ENCODE measurements around the gene DUS1L.

Gene DUS1L

DNA sequence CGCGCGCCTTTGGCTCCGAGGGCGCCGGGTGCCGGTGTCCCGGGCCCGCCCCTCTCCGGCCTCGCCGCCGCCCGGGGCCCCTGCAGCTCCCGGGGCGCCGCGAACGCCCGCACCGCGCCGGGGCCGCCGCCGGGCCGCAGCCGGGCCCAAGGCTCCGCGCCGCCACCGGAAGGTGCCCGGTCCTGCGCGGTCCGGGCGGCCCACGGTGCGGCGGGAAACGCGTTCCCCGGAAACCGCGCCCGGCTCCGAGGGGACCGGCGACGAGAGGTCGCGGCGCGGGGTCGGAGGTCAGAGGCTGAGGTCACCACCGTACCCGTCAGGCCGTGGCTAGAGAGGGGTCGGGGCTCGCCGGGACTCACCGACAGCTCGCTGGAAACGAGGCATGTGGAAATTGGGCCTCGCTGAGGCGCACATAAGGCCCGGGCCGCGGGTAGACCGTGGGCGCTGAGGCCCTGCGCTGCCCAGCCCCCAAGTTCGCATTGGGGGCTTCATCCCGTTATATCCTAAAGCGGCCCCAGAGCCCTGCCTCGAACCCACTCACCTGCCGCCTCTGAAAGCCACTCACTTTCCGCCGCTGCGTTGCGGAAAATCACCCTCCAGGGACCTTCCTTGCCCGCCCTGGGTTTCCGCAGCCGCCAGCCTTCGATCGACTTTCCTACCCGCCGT lies at the start of gene DUS1L:
Gene DUS1L, minus strand, starts transcription at position 167 of the 666 bp plus-strand sequence. CDS start 745 bp downstream, outside the sequence.
- no peak for DNase-seq (ENCODE audit: low read depth)

DNA sequence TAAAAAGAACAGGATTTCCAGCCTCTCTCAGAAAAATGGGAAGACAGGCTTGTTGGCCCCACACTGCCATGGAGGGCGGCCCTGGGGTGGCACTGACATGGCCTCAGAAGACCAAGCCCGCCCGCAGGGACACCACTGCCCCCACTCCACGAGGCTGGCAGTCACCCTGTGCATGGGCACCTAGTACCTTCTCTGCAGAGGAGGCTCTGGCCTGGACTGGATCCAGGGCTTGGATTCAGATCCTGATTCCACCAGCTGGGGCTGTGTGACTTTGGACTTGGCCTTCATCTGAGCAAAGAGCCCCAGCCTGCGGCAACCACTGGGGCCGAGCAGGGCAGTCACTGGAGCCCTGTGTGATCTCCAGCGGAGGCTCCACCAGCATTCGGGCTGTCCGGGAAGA lies 49.3 kb upstream of the DUS1L start:
- DNase-seq (ENCODE audit: low read depth) = no peak

DNA sequence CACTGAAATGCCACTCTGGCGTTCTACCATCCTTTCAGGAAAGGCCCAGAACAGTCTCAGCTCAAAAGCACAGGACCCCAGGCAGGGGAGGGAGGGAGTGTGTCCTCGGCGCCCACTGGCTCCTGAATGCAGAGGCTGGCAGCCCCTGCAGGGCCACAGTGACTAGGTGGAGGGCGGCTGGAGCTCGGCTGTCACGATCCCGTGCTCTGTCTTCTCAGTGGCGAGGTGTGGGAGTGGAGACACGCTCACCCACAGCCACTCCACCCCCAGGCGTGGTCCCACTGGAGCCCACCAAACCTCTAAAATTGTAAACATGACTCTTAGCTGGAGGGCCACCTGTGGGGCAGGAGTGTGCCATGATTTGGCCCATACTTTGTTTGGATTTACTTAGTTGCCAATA lies 48.8 kb upstream of the DUS1L start:
- DNase-seq (ENCODE audit: low read depth) = no peak

DNA sequence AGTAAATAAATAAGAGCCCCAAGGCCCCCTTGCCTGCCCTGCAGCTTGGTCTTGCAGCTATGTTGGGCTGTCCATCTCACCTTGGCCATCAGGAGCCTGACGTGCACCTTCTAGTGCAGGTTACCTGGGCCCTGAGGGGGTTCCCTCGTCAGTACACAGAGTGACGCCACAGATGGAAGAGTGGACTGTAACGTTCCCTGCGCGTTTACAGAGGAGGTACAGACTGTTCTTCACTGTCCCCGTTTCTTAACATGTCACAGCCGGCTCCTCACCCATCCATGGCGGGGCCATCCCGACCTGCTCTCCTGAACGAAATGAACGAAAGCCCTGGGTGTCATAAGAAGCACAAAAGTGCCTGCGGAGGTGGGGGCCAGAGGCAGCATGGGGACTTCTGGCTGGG lies 48.3 kb upstream of the DUS1L start:
- no peak for DNase-seq (ENCODE audit: low read depth)

DNA sequence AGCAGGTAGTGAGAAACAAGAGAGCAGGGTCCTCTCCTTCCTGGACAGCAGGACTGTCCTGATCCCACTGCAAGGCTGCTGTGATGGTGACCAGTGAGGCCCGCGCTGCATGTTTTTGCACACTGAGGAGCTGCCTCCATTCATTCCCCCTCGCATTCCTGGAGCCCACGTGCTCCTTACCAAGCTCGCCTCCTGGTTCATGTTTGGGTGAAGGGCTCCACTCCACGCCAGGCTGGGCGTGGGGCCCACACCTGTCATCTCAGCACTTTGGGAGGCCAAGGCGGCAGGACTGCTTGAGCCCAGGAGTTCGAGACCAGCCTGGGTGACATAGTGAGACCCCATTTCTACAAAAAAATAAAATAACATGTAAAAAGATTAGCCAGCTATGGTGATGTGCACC lies 47.8 kb upstream of the DUS1L start:
- no peak for DNase-seq (ENCODE audit: low read depth)

DNA sequence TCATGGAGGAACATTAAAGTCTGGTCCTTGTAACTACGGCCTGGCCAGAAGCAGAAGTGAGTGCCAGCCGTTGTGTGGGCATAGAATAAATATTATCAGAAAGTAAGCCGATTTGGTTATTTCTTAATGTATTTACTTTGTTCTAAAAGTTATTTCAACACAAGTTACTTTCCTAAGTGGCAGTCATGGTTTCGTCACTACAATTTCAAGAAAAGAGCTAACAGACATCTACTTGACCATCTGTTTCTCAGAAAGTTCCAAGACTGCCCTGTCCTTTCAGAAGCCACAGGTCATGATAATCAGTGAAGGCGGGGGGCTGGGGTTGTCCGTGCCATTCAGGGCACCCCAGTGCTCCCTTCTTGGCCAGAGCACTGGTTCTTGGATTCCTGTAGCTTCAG lies 47.3 kb upstream of the DUS1L start:
- DNase-seq (ENCODE audit: low read depth) = no peak

DNA sequence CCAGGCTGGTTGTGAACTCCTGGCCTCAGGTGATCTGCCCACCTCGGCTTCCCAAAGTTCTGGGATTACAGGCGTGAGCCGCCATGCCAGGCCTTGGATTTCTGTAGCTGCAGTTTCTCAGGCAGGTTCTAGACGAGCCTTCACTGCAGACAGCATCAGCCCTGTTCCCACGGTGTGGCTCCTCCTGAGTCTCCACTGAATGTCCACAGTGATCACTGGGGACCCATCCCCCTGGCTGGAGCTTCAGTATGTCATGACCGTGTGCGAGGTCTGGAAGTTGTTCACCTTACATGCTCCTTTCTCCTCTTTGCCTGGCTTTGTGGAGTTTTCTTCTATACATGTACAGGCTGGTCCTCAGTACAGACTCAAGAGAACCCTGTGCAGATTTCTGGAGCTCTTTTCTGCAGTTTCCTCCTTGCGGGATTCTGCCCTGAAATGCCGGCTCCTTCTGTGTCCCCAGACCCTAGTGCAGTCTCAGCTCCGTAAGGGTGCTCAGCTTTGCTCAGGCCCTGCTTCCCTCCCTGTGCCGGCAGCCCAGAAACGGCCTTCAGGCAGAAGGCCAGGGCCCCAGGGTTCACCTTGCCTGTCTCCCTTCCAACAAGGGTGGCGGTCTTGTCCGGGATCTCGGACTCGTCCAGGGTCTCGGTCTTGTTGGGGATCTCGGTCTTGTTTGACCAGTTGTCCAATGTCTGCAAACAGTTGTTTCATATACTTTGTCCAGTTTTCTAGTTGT lies 46.7 kb upstream of the DUS1L start:
- DNase-seq (ENCODE audit: low read depth) = no peak

DNA sequence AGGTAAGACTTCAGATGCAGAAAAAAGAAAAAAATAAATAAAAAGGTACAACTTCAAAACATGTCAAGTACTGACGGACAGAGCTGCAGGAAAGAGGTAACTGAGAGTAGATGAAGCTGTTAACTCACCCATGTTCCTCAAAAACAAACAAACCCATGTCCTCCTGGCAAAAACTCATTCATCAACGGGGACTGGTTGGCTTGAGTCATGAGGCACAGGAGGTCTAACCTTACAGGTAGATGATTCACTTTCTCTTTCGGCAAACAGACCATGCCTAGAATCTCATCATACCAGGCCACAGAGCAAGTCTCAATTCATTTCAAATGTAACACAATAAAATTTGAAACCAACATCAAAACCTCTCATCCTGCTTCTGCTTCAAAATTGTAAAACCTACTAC lies 44.7 kb upstream of the DUS1L start:
- DNase-seq (ENCODE audit: low read depth) = no peak

DNA sequence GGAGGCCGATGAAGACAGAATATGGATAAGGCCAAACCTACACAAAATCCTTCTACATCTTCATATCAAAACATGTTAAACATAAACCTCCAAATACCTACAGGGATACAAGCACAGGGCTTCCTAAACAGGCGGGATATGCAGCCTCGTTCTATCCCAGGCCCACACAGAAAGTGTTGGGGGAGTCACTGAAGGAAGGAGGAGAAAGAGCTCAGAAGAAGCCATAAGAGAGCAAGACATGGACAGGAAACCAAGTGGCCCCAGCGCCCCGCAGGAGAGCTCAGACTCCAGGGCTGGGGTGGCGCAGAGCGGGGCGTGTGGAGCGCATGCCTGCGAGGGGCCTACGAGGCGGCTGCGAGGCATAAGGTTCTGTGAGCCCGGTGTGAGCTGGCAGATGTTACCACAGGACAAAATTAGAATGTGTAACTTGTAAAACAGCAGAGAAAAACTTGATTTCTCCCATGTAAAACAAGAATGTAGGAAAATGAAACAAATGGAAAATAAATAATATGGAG lies 43.4 kb upstream of the DUS1L start:
- DNase-seq (ENCODE audit: low read depth) = no peak

DNA sequence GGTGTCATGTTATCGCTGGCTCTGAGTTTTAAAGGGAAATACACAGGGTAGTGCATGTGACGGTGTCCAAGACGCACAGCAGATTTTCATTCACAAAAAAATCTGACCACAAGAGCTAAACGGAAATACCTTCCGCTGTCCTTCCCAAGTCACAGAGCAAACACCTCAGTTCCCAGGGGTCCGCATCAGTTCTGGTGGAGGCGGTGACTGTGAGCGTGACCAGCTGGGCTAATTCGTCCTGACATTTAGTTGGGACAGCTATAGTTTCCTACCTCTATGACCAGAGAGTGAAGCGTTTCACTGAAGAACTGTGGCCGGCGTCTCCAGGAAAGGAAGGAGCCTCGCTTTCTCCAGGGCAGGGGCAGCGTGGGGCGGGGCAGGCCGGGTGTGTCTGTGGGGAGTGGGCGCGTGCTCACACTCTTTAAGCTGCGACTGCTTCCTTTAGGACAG lies 42.9 kb upstream of the DUS1L start:
- no peak for DNase-seq (ENCODE audit: low read depth)

DNA sequence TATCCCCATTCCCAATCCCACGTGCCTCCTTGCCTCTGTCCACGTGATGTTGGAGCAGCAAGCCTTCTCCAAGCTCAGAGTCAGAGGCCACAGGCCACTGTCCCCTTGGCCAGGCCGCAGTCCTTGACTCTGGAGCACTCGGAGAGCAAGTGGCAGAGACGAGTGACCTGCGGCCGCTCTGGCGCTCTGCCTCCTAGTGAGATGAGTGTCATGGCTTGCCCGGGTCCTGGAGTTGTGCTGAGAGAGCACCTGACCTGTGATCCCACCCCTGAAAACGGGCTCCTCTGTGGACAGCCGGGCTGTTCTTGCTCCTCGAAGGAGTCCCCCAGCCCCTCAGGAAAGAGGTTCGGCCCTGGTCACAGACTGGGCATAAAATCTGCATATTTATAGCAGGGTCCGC lies 42.4 kb upstream of the DUS1L start:
- no peak for DNase-seq (ENCODE audit: low read depth)

DNA sequence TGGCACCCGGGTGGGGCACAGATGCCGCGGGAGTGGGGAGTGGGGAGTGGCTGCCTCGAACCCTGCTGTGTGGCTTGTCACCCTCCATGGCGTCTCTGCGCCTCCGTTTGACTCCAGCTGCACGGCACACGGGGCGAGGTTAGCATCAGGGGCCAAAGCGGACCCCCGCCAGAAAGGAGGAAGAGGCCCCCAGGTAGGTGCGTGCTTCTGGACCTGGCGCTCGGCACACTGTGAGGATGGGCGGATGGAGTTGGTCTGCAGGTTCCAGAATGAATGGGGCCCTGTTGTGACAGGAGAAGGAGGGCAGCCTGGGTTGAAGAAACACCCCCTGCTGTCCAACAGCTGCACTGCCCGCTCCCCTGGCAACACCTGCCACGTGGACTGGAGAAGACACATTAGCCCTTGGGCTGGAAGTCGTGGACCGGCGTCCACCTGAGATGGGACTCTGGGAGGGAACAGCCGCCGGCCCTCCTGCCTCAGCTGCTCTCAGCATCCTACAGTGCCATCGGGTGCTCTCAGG lies 41.8 kb upstream of the DUS1L start:
- DNase-seq (ENCODE audit: low read depth) = no peak

DNA sequence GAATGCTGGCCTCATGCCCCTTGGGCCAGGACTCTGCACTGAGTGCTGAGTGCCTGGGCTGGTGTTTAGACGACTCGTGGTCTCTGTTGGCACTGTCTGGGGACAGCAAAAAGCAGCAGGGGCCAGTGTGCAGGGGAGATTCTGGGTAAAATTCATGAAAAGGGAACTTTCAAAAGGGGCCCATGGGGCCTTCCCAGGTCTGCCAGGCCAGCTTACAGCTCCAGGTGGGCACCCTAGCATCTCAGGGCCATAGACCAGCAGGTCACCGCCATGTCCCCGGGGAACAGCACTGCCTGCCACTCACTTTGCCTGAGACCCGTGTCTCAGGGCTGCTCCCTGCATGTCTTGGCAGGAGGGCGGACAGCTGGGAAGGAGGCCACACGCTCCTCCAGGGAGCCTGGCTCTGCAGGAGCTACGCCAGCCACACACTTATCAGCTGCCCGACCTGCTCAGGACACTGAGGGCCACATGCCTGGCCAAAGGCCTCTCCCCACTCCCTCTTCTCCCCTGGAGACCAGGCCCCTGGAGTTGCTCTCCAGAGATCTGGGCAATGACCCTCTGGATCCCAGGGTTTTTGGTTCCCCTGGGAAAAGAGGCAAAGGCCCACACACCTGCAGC lies 41.2 kb upstream of the DUS1L start:
- DNase-seq (ENCODE audit: low read depth) = no peak

DNA sequence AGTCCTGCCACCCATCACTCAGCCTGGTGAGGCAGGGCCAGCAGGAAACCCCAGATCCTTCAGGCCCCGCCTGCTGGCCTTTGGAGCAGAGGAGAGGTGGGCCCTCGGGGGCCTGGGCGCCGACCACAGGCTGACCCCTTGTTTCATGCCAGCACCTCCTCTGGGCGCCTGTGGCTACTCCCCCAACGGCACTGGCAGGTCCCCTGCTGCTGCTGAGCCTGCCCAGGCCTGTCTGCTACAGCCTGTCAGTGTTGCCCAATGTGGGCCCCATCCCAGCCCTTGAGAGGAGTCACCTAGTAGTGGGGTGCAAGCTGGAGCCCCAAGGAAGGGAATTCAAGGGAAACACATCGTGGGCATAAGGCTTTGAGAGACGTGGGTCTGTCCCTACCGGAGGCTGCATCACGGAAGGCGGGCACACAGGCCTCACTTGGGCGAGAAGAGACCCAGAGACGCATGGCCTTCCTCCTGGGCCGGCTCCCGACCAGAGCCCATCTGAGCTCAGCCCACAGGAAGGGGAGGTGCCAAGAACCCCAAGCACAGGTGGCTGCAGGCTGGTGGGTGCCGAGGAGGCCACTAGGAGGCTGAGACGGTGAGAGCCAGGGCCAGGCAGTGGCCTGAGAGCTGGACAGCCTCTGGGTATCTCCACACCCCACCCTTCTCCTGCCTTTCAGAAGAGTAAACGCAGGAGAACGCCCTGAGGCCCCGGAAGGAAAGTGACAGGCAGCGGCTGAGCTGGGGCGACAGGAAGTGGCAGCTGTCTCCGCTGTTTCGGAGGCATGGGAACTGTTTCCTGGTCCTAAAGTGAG lies 40.5 kb upstream of the DUS1L start:
- DNase-seq (ENCODE audit: low read depth) = no peak

DNA sequence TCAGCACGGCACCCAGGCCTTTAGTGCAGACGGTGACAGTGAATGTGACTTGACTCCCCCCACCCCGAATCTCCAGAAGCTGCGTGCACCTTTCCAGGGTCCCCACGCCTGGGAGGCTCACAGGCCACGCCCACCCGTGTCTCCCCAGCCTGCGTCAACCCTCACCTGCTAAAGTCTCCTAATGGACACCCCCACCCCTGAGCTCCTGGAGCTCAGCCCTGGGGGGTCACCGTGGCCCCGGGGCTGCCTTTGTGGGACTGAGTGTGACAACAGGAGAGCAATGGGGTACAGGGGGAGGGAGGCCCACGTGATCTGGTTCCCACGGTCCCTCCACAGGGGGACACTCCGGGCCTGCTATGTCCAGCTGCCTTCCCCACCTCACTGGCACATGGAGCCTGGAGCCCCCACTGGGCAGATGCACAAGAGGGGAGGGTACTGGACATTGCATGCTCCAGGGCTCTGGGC lies 39.8 kb upstream of the DUS1L start:
- DNase-seq (ENCODE audit: low read depth) = no peak

DNA sequence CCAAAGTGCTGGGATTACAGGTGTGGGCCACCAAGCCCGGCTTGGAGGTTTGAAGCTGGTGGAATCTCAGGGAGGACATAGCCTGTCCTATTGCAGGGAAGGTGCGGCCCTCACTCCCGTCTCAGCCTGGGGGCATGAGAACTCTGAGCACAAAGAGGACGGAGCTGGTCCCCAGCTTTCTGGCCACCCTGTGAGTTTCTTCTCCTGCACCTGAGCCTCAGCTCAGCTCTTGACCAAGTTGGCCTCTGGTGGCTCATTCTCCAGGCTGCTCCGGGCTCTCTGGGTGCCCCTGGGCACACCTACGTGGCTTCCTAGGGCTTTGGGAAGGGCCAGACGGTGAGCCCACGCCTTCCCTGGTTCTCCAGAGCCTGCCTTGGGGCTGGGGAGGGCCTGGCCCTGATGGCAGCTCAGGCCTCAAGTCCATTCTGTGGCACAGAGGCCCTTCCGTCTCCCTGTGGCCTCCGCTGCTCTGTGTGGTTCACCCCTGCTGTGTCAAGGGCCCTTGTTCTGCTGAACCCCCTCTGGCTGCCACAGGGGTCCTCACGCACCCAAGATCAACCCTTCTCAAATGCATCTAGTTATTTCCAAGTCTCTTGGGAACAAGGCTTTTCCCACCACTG lies 39.3 kb upstream of the DUS1L start:
- no peak for DNase-seq (ENCODE audit: low read depth)

DNA sequence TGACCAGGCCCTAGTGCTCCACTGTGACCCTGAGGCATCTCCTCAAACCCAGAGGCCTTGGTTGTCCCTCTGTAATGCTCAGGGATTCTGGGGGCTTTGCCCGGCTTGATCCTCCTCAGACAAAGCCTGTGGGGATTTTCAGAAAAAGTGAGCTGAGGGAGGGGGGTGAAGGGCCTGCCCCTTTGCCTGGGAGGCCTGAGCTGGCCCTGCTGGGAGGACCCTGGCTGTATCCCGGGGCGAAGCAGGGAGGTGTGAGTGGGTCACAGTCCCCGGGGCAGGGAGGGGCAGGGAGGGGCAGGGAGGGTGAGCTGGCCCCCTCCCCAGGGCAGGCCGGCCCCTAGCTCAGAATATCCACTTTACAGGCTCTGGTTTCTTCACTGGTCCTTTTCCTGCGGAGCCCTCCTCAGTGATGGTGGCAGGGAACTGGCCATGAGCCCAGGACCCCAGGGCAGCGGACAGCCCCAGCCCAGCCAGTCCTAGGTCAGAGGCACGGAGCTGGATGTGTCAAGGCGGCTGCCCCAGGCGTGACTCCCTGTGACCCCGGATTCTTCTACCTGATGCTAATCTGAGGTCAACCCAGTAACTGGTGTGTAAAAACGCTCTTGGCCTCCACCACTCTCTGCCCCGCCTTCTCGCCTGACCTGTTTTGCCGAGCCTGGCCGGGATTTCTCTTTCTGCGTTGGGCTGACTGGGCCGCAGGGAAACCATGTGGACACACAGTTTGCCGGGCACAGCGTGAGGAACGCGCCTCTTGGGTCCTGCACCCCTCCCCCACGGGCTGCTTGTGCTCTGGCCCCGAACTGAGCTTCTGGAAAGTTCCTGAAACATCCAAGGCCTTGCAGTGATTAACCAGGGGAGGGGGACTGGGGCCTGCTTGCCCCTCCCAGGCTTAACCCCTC lies 38.2 kb upstream of the DUS1L start:
- no peak for DNase-seq (ENCODE audit: low read depth)

DNA sequence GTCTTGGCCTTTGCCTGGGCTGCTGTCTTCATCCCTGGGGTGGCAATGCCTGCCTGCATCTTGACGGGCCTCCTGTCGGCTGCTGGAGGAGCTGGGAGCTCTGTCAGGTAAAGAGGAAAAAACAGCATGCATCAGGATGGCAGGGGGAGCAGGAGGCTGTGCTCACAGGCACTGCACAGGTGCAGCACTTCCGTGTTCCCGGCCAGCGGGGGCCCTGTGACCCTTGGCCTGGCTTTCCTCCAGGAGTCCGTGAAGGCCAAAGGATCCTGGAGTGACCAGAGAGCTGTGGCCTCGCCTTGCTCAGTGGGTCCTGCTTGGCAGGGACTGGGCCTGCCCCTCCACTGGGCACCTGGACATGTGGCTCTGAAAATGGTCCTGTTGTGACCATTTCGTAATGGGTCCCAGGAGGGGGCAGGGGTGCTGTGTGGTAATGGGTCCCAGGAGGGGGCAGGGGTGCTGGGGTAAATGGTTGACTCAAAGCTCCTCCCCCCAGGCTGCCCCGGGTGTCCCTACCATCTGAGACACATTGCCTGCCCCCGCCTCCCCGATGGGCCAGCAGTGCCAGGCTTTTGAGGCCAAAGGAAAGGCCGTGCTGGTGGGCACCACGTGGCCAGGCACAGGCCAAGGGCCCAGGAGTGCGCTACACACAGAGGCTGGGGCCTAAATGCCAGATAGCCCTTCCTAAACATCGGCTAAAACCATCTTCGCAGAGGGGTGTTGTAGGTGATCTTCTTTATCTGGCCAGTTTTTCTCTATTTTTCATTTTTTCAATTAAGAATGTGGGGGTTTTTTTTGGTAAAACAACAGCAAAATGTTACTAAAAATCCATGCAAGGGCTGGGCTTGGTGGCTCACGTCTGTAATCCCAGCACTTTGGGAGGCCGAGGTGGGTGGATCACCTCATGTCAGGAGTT lies 36.4 kb upstream of the DUS1L start:
- no peak for DNase-seq (ENCODE audit: low read depth)

DNA sequence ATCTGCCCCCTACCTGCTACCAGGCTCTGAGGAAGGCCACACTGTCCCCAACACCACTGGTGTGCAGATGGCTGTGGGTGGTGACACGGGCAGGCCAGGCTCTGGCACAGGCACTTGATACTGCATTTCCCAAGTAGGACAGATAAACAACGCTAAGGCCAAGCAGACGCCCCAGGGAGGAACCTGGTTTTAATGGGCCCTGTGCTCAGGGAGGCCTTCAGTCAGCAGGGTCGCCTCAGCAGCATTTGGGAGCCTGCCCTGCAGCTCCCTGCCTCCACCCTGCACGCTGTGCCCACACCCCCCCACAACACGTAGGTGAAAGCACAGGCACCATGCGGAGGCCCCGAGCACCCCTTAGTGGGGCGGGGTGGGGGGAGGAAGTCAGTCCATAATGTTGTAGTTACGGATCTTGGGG lies 35.7 kb upstream of the DUS1L start:
- no peak for DNase-seq (ENCODE audit: low read depth)

Data from GM04503 (cell line).